CD14-positive monocyte (primary cell): Measurements from ENCODE around the gene ZNF407. TPM values are rescaled to one million over a fixed set of nuclear protein-coding genes. Genes with fewer than 3 reads are reported as not detected.

Source experiments
- DNase-seq, 3 donors: peaks; one replicate each; pipeline ENCODE4 v3.0.0-alpha.2; 2011 to 2022
- H2AFZ ChIP-seq: 2 replicates; pipeline ENCODE4 v1.6.0; 2012; ENCODE audit warnings: mild to moderate bottlenecking, low read depth, low read length, inconsistent platforms; ENCODE audit not compliant: insufficient read depth, poor library complexity, severe bottlenecking
- H3K27ac ChIP-seq, 2 donors: 1 replicate in 1 of 2; 2 replicates in 1 of 2; pipeline ENCODE4 v1.5.1; 2012 to 2013; ENCODE audit warnings: low read length in 2 of 2, control low read depth in 1 of 2, inconsistent platforms in 1 of 2, low read depth in 1 of 2, mild to moderate bottlenecking in 1 of 2
- H3K27me3 ChIP-seq, 2 donors: one replicate each; pipeline versions ENCODE4 v1.6.0 to v1.6.1; 2011 to 2013; ENCODE audit warnings: low read length in 2 of 2; ENCODE audit not compliant: control insufficient read depth in 2 of 2, insufficient read depth in 2 of 2
- H3K36me3 ChIP-seq, 2 donors: replicated peaks in 1 of 2; 1 replicate in 1 of 2; 2 replicates in 1 of 2; pipeline versions ENCODE4 v1.5.1 to v1.6.1; 2012 to 2013; ENCODE audit warnings: low read length in 2 of 2, control low read depth in 1 of 2, inconsistent platforms in 1 of 2, mild to moderate bottlenecking in 1 of 2; ENCODE audit not compliant: insufficient read depth in 2 of 2, control insufficient read depth in 1 of 2
- H3K4me1 ChIP-seq, 2 donors: 1 replicate in 1 of 2; 2 replicates in 1 of 2; pipeline versions ENCODE4 v1.5.1 to v1.6.1; 2012 to 2013; ENCODE audit warnings: low read length in 2 of 2, control low read depth in 1 of 2, inconsistent platforms in 1 of 2, mild to moderate bottlenecking in 1 of 2, moderate library complexity in 1 of 2; ENCODE audit not compliant: insufficient read depth in 2 of 2, control insufficient read depth in 1 of 2
- H3K4me2 ChIP-seq: replicated peaks from 2 replicates; pipeline ENCODE3; 2012; ENCODE audit warnings: low read length, moderate library complexity, mild to moderate bottlenecking; ENCODE audit not compliant: poor library complexity, severe bottlenecking; ENCODE audit errors: extremely low read depth
- H3K4me3 ChIP-seq, 3 experiments: fragments of 200-600 bp in 1 of 3; sonication (generic) in 1 of 3; replicated peaks in 1 of 3; 1 replicate in 2 of 3; 2 replicates in 1 of 3; pipeline ENCODE4 v1.5.1; 2011 to 2013; ENCODE audit warnings: low read length in 3 of 3, mild to moderate bottlenecking in 3 of 3, control low read depth in 2 of 3, low read depth in 2 of 3, inconsistent platforms in 1 of 3, moderate library complexity in 1 of 3
- H3K79me2 ChIP-seq: 2 replicates; pipeline ENCODE4 v1.6.0; 2012; ENCODE audit warnings: mild to moderate bottlenecking, control low read depth, inconsistent platforms, low read length, moderate library complexity; ENCODE audit not compliant: insufficient read depth
- H3K9ac ChIP-seq: 2 replicates; pipeline ENCODE4 v1.6.0; 2017; ENCODE audit warnings: low read length, mild to moderate bottlenecking; ENCODE audit not compliant: insufficient read depth, poor library complexity, severe bottlenecking
- H3K9me3 ChIP-seq, 2 donors: replicated peaks in 1 of 2; 1 replicate in 1 of 2; 2 replicates in 1 of 2; pipeline versions ENCODE4 v1.5.1 to v1.6.1; 2012 to 2013; ENCODE audit warnings: low read length in 2 of 2, control low read depth in 1 of 2; ENCODE audit not compliant: control insufficient read depth in 1 of 2, insufficient read depth in 1 of 2
- H4K20me1 ChIP-seq: 2 replicates; pipeline ENCODE4 v1.6.0; 2012; ENCODE audit warnings: mild to moderate bottlenecking, low read length, control low read depth, moderate library complexity; ENCODE audit not compliant: insufficient read depth
- H3K27ac Mint-ChIP-seq, 7 donors: one replicate each; pipeline ENCODE4 v1.8.0; 2020; ENCODE audit warnings: mild to moderate bottlenecking in 7 of 7, mixed read lengths in 7 of 7, moderate library complexity in 6 of 7, inconsistent platforms in 2 of 7
- H3K27me3 Mint-ChIP-seq, 3 donors: one replicate each; pipeline ENCODE4 v1.8.0; 2021 to 2022; ENCODE audit warnings: low read depth in 3 of 3, mild to moderate bottlenecking in 3 of 3, mixed read lengths in 3 of 3, moderate library complexity in 3 of 3, inconsistent platforms in 1 of 3
- H3K36me3 Mint-ChIP-seq, 2 donors: one replicate each; pipeline ENCODE4 v1.8.0; 2020; ENCODE audit warnings: mixed read lengths in 2 of 2, inconsistent platforms in 1 of 2, mild to moderate bottlenecking in 1 of 2
- H3K4me1 Mint-ChIP-seq: one replicate; pipeline ENCODE4 v1.8.0; 2020; ENCODE audit warnings: mild to moderate bottlenecking, mixed read lengths
- H3K4me3 Mint-ChIP-seq, 2 donors: one replicate each; pipeline ENCODE4 v1.8.0; 2020; ENCODE audit warnings: mild to moderate bottlenecking in 2 of 2, mixed read lengths in 2 of 2, moderate library complexity in 1 of 2
- H3K9me3 Mint-ChIP-seq, 7 donors: one replicate each; pipeline ENCODE4 v1.8.0; 2020 to 2022; ENCODE audit warnings: mixed read lengths in 7 of 7, mild to moderate bottlenecking in 6 of 7, moderate library complexity in 6 of 7, inconsistent platforms in 2 of 7
- CTCF ChIP-seq: fragments of 200-600 bp; IDR thresholded peaks from one replicate; pipeline ENCODE4 v1.8.0; 2022; ENCODE audit warnings: antibody characterized with exemption, mild to moderate bottlenecking
- WGBS: methylation state at CpG from one replicate; pipeline ENCODE4 v1.1.5; 2013; ENCODE audit warnings: missing lambda C conversion rate; ENCODE audit not compliant: insufficient coverage; 5-methylcytosine and 5-hydroxymethylcytosine counted together
- intact Hi-C, 2 donors: fragments of 100-400 bp; cut with micrococcal nuclease; formaldehyde crosslinking; loops; one replicate each; pipeline versions ENCODE4 v1.15.0 to v1.15.1; 2023
- polyA plus RNA-seq, 3 donors: library from polyadenylated mRNA; depleted of rRNA in 1 of 3; unstranded in 2 of 3; stranded (reverse) in 1 of 3; fragments of 300-500 nt in 2 of 3; fragments of >200 nt in 1 of 3; fragmentation: Illumina TruSeq in 2 of 3; gene quantifications; 1 replicate in 2 of 3; 2 replicates in 1 of 3; pipeline ENCODE4 v1.2.3, GENCODE V29; 2012 to 2021

Gene ZNF407
- polyA plus RNA-seq, 3 donors, result 1.3 to 3.6 (median 1.6) TPM

- no peak for DNase-seq
- TF ChIP-seq CTCF, result no peak
- no peaks in the 10 kb centered on the region for H3K27me3 ChIP-seq
- no CpG with 5 or more reads among the region's 5 CpGs for WGBS
- no peaks in the 10 kb centered on the region for H3K4me1 ChIP-seq
- H3K9me3 Mint-ChIP-seq, result no peaks in the 10 kb centered on the region
- H3K27ac Mint-ChIP-seq, result no peak overlapping the region
- no peak overlapping the region for H3K27ac ChIP-seq
- H3K4me1 Mint-ChIP-seq, result no peaks in the 10 kb centered on the region
- intact Hi-C loops, result no loop called here
- H2AFZ ChIP-seq, result no peak overlapping the region
- H3K4me3 Mint-ChIP-seq, result no peak overlapping the region
- H3K79me2 ChIP-seq, result no peaks in the 10 kb centered on the region
- H4K20me1 ChIP-seq, result no peaks in the 10 kb centered on the region
- no peaks in the 10 kb centered on the region for H3K36me3 ChIP-seq
- H3K4me3 ChIP-seq, result no peak overlapping the region
- no peak overlapping the region for H3K4me2 ChIP-seq
- no peaks in the 10 kb centered on the region for H3K27me3 Mint-ChIP-seq
- H3K9ac ChIP-seq, result no peak overlapping the region
- H3K9me3 ChIP-seq, result no peaks in the 10 kb centered on the region
- H3K36me3 Mint-ChIP-seq, result peaks cover 6 to 8% of the 10 kb centered on the region in 2 donors
Observed at GRCh38 chr18:74774486-74774885, 176.8 kb downstream of the ZNF407 start.

GRCh38 chr18:74775239-74775638 is 177.6 kb downstream of the ZNF407 start:
- no peak for TF ChIP-seq CTCF
- Mint-ChIP-seq H3K27me3 (no peaks in the 10 kb centered on the region), H3K36me3 (peaks cover 6 to 8% of the 10 kb centered on the region in 2 donors), H3K4me3 (no peak overlapping the region), H3K4me1 (no peaks in the 10 kb centered on the region), H3K9me3 (no peaks in the 10 kb centered on the region), H3K27ac (no peak overlapping the region)
- intact Hi-C loops, result no loop called here
- Histone ChIP-seq H3K4me2 (no peak overlapping the region), H4K20me1 (no peaks in the 10 kb centered on the region), H3K36me3 (no peaks in the 10 kb centered on the region), H3K9ac (no peak overlapping the region), H3K27ac (no peak overlapping the region), H3K9me3 (no peaks in the 10 kb centered on the region), H3K4me3 (no peak overlapping the region), H3K27me3 (no peaks in the 10 kb centered on the region), H3K79me2 (no peaks in the 10 kb centered on the region), H2AFZ (no peak overlapping the region), H3K4me1 (no peaks in the 10 kb centered on the region)
- WGBS, result no CpG with 5 or more reads among the region's 3 CpGs
- DNase-seq, result no peak
